ENCODE results near the gene CHMP2A. TPM values are rescaled to one million over a fixed set of nuclear protein-coding genes. Genes with fewer than 3 reads are reported as not detected.

Gene CHMP2A
- total and polyA plus RNA-seq, 2 of the 8 experiments (the other 6 are each of a cell fraction or from before 2014, with no cell fraction given) = 70.0 to 132 TPM

- TF ChIP-seq HDAC2 (IDR thresholded peaks at IDR 0.05; ENCODE audit: borderline replicate concordance in 1 of 2, low read depth in 2 of 2, low read length in 2 of 2) (no peak), TBP (IDR thresholded peaks at IDR 0.05; ENCODE audit: low read depth, low read length) (peak; percentile 27; the same call in 1 of the 2 replicates), KDM5A (IDR thresholded peaks at IDR 0.05; ENCODE audit: low read length) (peak; percentile 42; the same call in 1 of the 2 replicates), TCF12 (IDR thresholded peaks at IDR 0.05; ENCODE audit: low read depth, low read length) (no peak), CBX8 (IDR thresholded peaks at IDR 0.05; ENCODE audit: borderline replicate concordance, low read depth, low read length) (no peak), JUN (IDR thresholded peaks at IDR 0.05; ENCODE audit: low read depth, low read length) (no peak), RNF2 (IDR thresholded peaks at IDR 0.05; ENCODE audit: borderline replicate concordance, low read depth, low read length, missing control alignments, poor library complexity, severe bottlenecking) (no peak), CHD2 (IDR thresholded peaks at IDR 0.05; ENCODE audit: low read length) (peak; percentile 79), ZNF274 (IDR thresholded peaks at IDR 0.05; ENCODE audit: borderline replicate concordance, extremely low read depth, low read length) (no peak), SUZ12 (IDR thresholded peaks at IDR 0.05; ENCODE audit: low read length) (no peak), ATF2 (IDR thresholded peaks at IDR 0.05; ENCODE audit: low read length) (no peak), SIRT6 (IDR thresholded peaks at IDR 0.05; ENCODE audit: low read length) (peak; percentile 47), CTCF (IDR thresholded peaks at IDR 0.05; ENCODE audit: control extremely low read depth in 1 of 3, insufficient read depth in 1 of 3, low read depth in 1 of 3, low read length in 3 of 3) (no peak), ASH2L (IDR thresholded peaks at IDR 0.05; ENCODE audit: low read length) (peak; percentile 62), RXRA (IDR thresholded peaks at IDR 0.05; ENCODE audit: insufficient read depth, low read depth, low read length) (no peak), GTF2F1 (IDR thresholded peaks at IDR 0.05; ENCODE audit: borderline replicate concordance, low read depth, low read length) (no peak), E2F6 (IDR thresholded peaks at IDR 0.05) (peak; percentile 38; the same call in 1 of the 2 replicates), RFX5 (IDR thresholded peaks at IDR 0.05; ENCODE audit: borderline replicate concordance, low read depth, low read length) (no peak)
Measured at GRCh38 chr19:58554494-58555368, at the start of gene CHMP2A (continued).

Measured in H1 (cell line).